Retinal pigment epithelial cell (primary cell): Measurements from ENCODE around the gene MTA3.

ENCODE experiments used
- DNase-seq: peaks from one replicate; pipeline ENCODE4 v3.0.0-alpha.2; 2010; ENCODE audit warnings: low read depth
- H3K4me3 ChIP-seq: 2 replicates; pipeline ENCODE4 v1.5.1; 2011; ENCODE audit warnings: mild to moderate bottlenecking, low read length, control low read depth, moderate library complexity
- CTCF ChIP-seq: conservative IDR thresholded peaks from 2 replicates; pipeline ENCODE4 v1.5.1; 2011; ENCODE audit warnings: low read depth, low read length, control low read depth, inconsistent platforms

Gene MTA3

GRCh38 chr2:42804891-42805290, 236.5 kb downstream of the MTA3 start:
- H3K4me3 ChIP-seq, result no peak overlapping the region
- no peak for TF ChIP-seq CTCF
- DNase-seq, result no peak
